GM12865 (cell line): ENCODE results near the gene PPP1R16B.

ENCODE experiments used
- DNase-seq: peaks from one replicate; pipeline ENCODE4 v3.0.0; 2010; ENCODE audit warnings: low read depth
- H3K4me3 ChIP-seq: 2 replicates; pipeline ENCODE4 v1.5.1; 2011; ENCODE audit warnings: mild to moderate bottlenecking, low read depth, low read length, control low read depth
- CTCF ChIP-seq: IDR thresholded peaks from 2 replicates; pipeline ENCODE4 v1.5.1; 2011; ENCODE audit warnings: low read length, control low read depth, low read depth, inconsistent platforms; ENCODE audit not compliant: insufficient read depth; ENCODE audit errors: missing control alignments

Gene PPP1R16B

GRCh38 chr20:38892091-38892981 is 86.8 kb downstream of the PPP1R16B start:
- H3K4me3 ChIP-seq, result no peak overlapping the region
- no peak for TF ChIP-seq CTCF
- DNase-seq, result peak; percentile 90

- no peak for TF ChIP-seq CTCF
- no peak overlapping the region for H3K4me3 ChIP-seq
- DNase-seq, result peak; percentile 46
These were observed 87.6 kb downstream of the PPP1R16B start for GRCh38 chr20:38893056-38893564.

GRCh38 chr20:38893565-38894090 is 88.1 kb downstream of the PPP1R16B start:
- peak; percentile 97 for TF ChIP-seq CTCF
- peak; percentile 87 for DNase-seq
- no peak overlapping the region for H3K4me3 ChIP-seq

- DNase-seq, result no peak
- H3K4me3 ChIP-seq, result no peak overlapping the region
- TF ChIP-seq CTCF, result no peak
These were observed 88.8 kb downstream of the PPP1R16B start for GRCh38 chr20:38894091-38894847.

GRCh38 chr20:38895098-38895949 is 89.8 kb downstream of the PPP1R16B start:
- TF ChIP-seq CTCF, result no peak
- H3K4me3 ChIP-seq, result no peak overlapping the region
- no peak for DNase-seq

GRCh38 chr20:38896009-38896594 is 90.6 kb downstream of the PPP1R16B start:
- no peak for DNase-seq
- TF ChIP-seq CTCF, result no peak
- H3K4me3 ChIP-seq, result no peak overlapping the region
